Neural cell (in vitro differentiated cells): ENCODE measurements around the gene LRP5. TPM values are rescaled to one million over a fixed set of nuclear protein-coding genes. Genes with fewer than 3 reads are reported as not detected.

Experiments
- H2AFZ ChIP-seq: fragments of 200-600, 300-800 bp; sonication (generic), shearing (Covaris generic); 2 replicates; pipeline ENCODE4 v1.6.0; 2014; ENCODE audit warnings: low read depth, mild to moderate bottlenecking, antibody characterized with exemption, low read length, moderate library complexity
- H3F3A ChIP-seq: fragments of 200-600 bp; shearing (Covaris generic); 2 replicates; pipeline ENCODE4 v1.6.1; 2016; ENCODE audit warnings: mild to moderate bottlenecking, moderate library complexity, mixed read lengths, antibody characterized with exemption, low read length; ENCODE audit not compliant: insufficient read depth, poor library complexity, severe bottlenecking
- H3K27ac ChIP-seq: fragments of 200-600, 300-800 bp; sonication (generic), shearing (Covaris generic); 2 replicates; pipeline ENCODE4 v1.5.1; 2014; ENCODE audit warnings: mild to moderate bottlenecking, low read length, moderate library complexity
- H3K27me3 ChIP-seq: fragments of 300-800, 200-600 bp; sonication (generic), shearing (Covaris generic); 2 replicates; pipeline ENCODE4 v1.6.0; 2014; ENCODE audit warnings: mild to moderate bottlenecking, low read depth, low read length, moderate library complexity; ENCODE audit not compliant: insufficient read depth
- H3K36me3 ChIP-seq: fragments of 300-800, 200-600 bp; sonication (generic), shearing (Covaris generic); 2 replicates; pipeline ENCODE4 v1.5.1; 2014; ENCODE audit warnings: mild to moderate bottlenecking, antibody characterized with exemption, low read length, moderate library complexity; ENCODE audit not compliant: insufficient read depth
- H3K4me2 ChIP-seq: fragments of 300-800, 200-600 bp; sonication (generic), shearing (Covaris generic); 2 replicates; pipeline ENCODE4 v1.6.0; 2014; ENCODE audit warnings: mild to moderate bottlenecking, low read length
- H3K4me3 ChIP-seq: fragments of 300-800, 200-600 bp; sonication (generic), shearing (Covaris generic); 2 replicates; pipeline ENCODE4 v1.5.1; 2014; ENCODE audit warnings: mild to moderate bottlenecking, low read length, moderate library complexity
- H3K79me2 ChIP-seq: fragments of 200-600 bp; shearing (Covaris generic); replicated peaks from 2 replicates; pipeline ENCODE4 v1.6.0; 2014; ENCODE audit warnings: mild to moderate bottlenecking, low read length, moderate library complexity; ENCODE audit not compliant: insufficient read depth
- H3K9ac ChIP-seq: fragments of 300-800, 200-600 bp; sonication (generic), shearing (Covaris generic); 2 replicates; pipeline ENCODE4 v1.6.1; 2016; ENCODE audit warnings: mild to moderate bottlenecking, low read length, mixed read lengths
- H3K9me2 ChIP-seq: fragments of 200-600 bp; shearing (Covaris generic); 2 replicates; pipeline ENCODE4 v1.6.1; 2016; ENCODE audit warnings: mild to moderate bottlenecking, low read length, mixed read lengths; ENCODE audit not compliant: insufficient read depth
- H3K9me3 ChIP-seq: fragments of 200-600, 300-800 bp; sonication (generic), shearing (Covaris generic); 2 replicates; pipeline ENCODE4 v1.6.1; 2016; ENCODE audit warnings: mild to moderate bottlenecking, mixed run types, low read length, moderate library complexity, mixed read lengths
- H4K20me1 ChIP-seq: fragments of 200-600 bp; shearing (Covaris generic); 2 replicates; pipeline ENCODE4 v1.6.1; 2016; ENCODE audit warnings: mild to moderate bottlenecking, mixed run types; ENCODE audit not compliant: insufficient read depth
- CTCF ChIP-seq: fragments of 450-650 bp; IDR thresholded peaks from 2 replicates; pipeline ENCODE4 v1.5.1; 2014; ENCODE audit warnings: antibody characterized with exemption, mild to moderate bottlenecking, moderate library complexity; ENCODE audit not compliant: poor library complexity, severe bottlenecking
- EP300 ChIP-seq: fragments of 450-650 bp; conservative IDR thresholded peaks from 2 replicates; pipeline ENCODE4 v1.6.1; 2014; ENCODE audit warnings: antibody characterized with exemption, mild to moderate bottlenecking, moderate library complexity; ENCODE audit not compliant: poor library complexity, severe bottlenecking
- EZH2 ChIP-seq: fragments of 200-600, 300-800 bp; shearing (Covaris generic), sonication (generic); IDR thresholded peaks from 2 replicates; pipeline ENCODE4 v1.6.1; 2014; ENCODE audit warnings: antibody characterized with exemption, low read length, borderline replicate concordance, mild to moderate bottlenecking; ENCODE audit not compliant: insufficient read depth, poor library complexity, severe bottlenecking
- MXI1 ChIP-seq: fragments of 450-650 bp; conservative IDR thresholded peaks from 2 replicates; pipeline ENCODE4 v1.6.1; 2014; ENCODE audit warnings: antibody characterized with exemption, mild to moderate bottlenecking; ENCODE audit not compliant: poor library complexity, severe bottlenecking
- POLR2AphosphoS5 ChIP-seq: IDR thresholded peaks from 2 replicates; pipeline ENCODE4 v1.6.1; 2012
- RAD21 ChIP-seq: fragments of 450-650 bp; conservative IDR thresholded peaks from 2 replicates; pipeline ENCODE4 v1.6.1; 2014; ENCODE audit warnings: antibody characterized with exemption, mild to moderate bottlenecking, moderate library complexity
- REST ChIP-seq: IDR thresholded peaks from 2 replicates; pipeline ENCODE4 v1.6.1; 2012; ENCODE audit warnings: borderline replicate concordance
- SMC3 ChIP-seq: fragments of 450-650 bp; conservative IDR thresholded peaks from 2 replicates; pipeline ENCODE4 v1.6.1; 2014; ENCODE audit warnings: antibody characterized with exemption, mild to moderate bottlenecking, moderate library complexity; ENCODE audit not compliant: poor library complexity
- TAF1 ChIP-seq: IDR thresholded peaks from 2 replicates; pipeline ENCODE4 v1.6.1; 2012; ENCODE audit warnings: low read depth
- polyA plus RNA-seq: library from polyadenylated mRNA; depleted of rRNA; stranded (reverse); fragments of >200 nt; gene quantifications from 2 replicates; pipeline ENCODE4 v1.2.3, GENCODE V29; 2014

Gene LRP5
- polyA plus RNA-seq, 1 donor from 2014 or later = 3.0 TPM

- TF ChIP-seq TAF1 (no peak), REST (no peak), SMC3 (no peak), POLR2AphosphoS5 (no peak), EZH2 (no peak), CTCF (no peak), RAD21 (no peak), MXI1 (no peak), EP300 (no peak)
- Histone ChIP-seq H3K9me2 (no peaks in the 10 kb centered on the region), H3K4me2 (no peak overlapping the region)
These were observed 106.3 kb downstream of the LRP5 start for GRCh38 chr11:68418648-68419047.

GRCh38 chr11:68420171-68420570 is 107.8 kb downstream of the LRP5 start:
- no peak for TF ChIP-seq TAF1
- TF ChIP-seq RAD21 = no peak
- TF ChIP-seq EZH2 = no peak
- no peak for TF ChIP-seq SMC3
- TF ChIP-seq POLR2AphosphoS5 = no peak
- no peak for TF ChIP-seq REST
- no peak for TF ChIP-seq EP300
- no peak for TF ChIP-seq CTCF
- TF ChIP-seq MXI1 = no peak
- no peak overlapping the region for H3K27ac ChIP-seq
- H3K9ac ChIP-seq = no peak overlapping the region
- no peaks in the 10 kb centered on the region for H3K9me3 ChIP-seq
- no peaks in the 10 kb centered on the region for H3K9me2 ChIP-seq
- no peak overlapping the region for H3K4me3 ChIP-seq
- H3K27me3 ChIP-seq = no peaks in the 10 kb centered on the region
- no peaks in the 10 kb centered on the region for H3K36me3 ChIP-seq
- H2AFZ ChIP-seq = no peak overlapping the region
- H3F3A ChIP-seq = no peaks in the 10 kb centered on the region
- no peak overlapping the region for H3K4me2 ChIP-seq
- no peaks in the 10 kb centered on the region for H4K20me1 ChIP-seq
- no peaks in the 10 kb centered on the region for H3K79me2 ChIP-seq

More at GRCh38 chr11:68418648-68419047, 106.3 kb downstream of the LRP5 start:
- Histone ChIP-seq H3K79me2 (no peaks in the 10 kb centered on the region), H3K27ac (no peak overlapping the region), H3K9me3 (no peaks in the 10 kb centered on the region), H2AFZ (no peak overlapping the region), H3K4me3 (no peak overlapping the region), H3K27me3 (no peaks in the 10 kb centered on the region), H3K36me3 (no peaks in the 10 kb centered on the region), H4K20me1 (no peaks in the 10 kb centered on the region), H3F3A (no peaks in the 10 kb centered on the region), H3K9ac (no peak overlapping the region)
